Neural cell (in vitro differentiated cells): ENCODE results near the gene FNDC3B.

ENCODE experiments used
- EZH2 ChIP-seq: fragments of 200-600, 300-800 bp; shearing (Covaris generic), sonication (generic); IDR thresholded peaks from 2 replicates; pipeline ENCODE4 v1.6.1; 2014; ENCODE audit warnings: antibody characterized with exemption, low read length, borderline replicate concordance, mild to moderate bottlenecking; ENCODE audit not compliant: insufficient read depth, poor library complexity, severe bottlenecking
- MXI1 ChIP-seq: fragments of 450-650 bp; conservative IDR thresholded peaks from 2 replicates; pipeline ENCODE4 v1.6.1; 2014; ENCODE audit warnings: antibody characterized with exemption, mild to moderate bottlenecking; ENCODE audit not compliant: poor library complexity, severe bottlenecking
- POLR2AphosphoS5 ChIP-seq: IDR thresholded peaks from 2 replicates; pipeline ENCODE4 v1.6.1; 2012
- RAD21 ChIP-seq: fragments of 450-650 bp; conservative IDR thresholded peaks from 2 replicates; pipeline ENCODE4 v1.6.1; 2014; ENCODE audit warnings: antibody characterized with exemption, mild to moderate bottlenecking, moderate library complexity
- TAF1 ChIP-seq: IDR thresholded peaks from 2 replicates; pipeline ENCODE4 v1.6.1; 2012; ENCODE audit warnings: low read depth
- TF ChIP-seq, protein P1 (sequence below): fragments of 450-650 bp; IDR thresholded peaks from 2 replicates; pipeline ENCODE4 v1.5.1; 2014; ENCODE audit warnings: antibody characterized with exemption, mild to moderate bottlenecking, moderate library complexity; ENCODE audit not compliant: poor library complexity, severe bottlenecking
- TF ChIP-seq, protein P2 (sequence below): IDR thresholded peaks from 2 replicates; pipeline ENCODE4 v1.6.1; 2012; ENCODE audit warnings: borderline replicate concordance

DNA sequence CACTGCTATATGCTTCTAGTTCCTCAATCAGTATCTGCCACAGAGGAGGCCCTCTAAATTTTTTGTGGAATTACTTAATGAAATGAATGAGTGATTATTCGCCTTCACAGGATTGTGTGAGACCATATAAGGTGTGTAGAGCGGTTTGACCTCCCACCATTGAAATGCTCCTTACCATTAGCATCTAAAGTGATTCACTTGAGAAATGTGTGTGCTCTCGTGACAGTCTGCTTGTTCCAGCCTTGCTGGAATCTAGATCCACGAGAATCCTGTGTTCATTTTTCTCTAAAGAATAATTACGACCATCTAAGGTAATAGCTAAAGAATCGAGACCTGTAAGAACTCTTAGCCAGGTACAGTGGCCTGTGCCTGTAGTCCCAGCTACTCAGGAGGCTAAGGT is 126.9 kb downstream of the FNDC3B start:
- TF ChIP-seq, protein P1, sequence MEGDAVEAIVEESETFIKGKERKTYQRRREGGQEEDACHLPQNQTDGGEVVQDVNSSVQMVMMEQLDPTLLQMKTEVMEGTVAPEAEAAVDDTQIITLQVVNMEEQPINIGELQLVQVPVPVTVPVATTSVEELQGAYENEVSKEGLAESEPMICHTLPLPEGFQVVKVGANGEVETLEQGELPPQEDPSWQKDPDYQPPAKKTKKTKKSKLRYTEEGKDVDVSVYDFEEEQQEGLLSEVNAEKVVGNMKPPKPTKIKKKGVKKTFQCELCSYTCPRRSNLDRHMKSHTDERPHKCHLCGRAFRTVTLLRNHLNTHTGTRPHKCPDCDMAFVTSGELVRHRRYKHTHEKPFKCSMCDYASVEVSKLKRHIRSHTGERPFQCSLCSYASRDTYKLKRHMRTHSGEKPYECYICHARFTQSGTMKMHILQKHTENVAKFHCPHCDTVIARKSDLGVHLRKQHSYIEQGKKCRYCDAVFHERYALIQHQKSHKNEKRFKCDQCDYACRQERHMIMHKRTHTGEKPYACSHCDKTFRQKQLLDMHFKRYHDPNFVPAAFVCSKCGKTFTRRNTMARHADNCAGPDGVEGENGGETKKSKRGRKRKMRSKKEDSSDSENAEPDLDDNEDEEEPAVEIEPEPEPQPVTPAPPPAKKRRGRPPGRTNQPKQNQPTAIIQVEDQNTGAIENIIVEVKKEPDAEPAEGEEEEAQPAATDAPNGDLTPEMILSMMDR: no peak
- TF ChIP-seq POLR2AphosphoS5: no peak
- no peak for TF ChIP-seq RAD21
- TF ChIP-seq EZH2: no peak
- no peak for TF ChIP-seq MXI1
- no peak for TF ChIP-seq TAF1
- TF ChIP-seq, protein P2, sequence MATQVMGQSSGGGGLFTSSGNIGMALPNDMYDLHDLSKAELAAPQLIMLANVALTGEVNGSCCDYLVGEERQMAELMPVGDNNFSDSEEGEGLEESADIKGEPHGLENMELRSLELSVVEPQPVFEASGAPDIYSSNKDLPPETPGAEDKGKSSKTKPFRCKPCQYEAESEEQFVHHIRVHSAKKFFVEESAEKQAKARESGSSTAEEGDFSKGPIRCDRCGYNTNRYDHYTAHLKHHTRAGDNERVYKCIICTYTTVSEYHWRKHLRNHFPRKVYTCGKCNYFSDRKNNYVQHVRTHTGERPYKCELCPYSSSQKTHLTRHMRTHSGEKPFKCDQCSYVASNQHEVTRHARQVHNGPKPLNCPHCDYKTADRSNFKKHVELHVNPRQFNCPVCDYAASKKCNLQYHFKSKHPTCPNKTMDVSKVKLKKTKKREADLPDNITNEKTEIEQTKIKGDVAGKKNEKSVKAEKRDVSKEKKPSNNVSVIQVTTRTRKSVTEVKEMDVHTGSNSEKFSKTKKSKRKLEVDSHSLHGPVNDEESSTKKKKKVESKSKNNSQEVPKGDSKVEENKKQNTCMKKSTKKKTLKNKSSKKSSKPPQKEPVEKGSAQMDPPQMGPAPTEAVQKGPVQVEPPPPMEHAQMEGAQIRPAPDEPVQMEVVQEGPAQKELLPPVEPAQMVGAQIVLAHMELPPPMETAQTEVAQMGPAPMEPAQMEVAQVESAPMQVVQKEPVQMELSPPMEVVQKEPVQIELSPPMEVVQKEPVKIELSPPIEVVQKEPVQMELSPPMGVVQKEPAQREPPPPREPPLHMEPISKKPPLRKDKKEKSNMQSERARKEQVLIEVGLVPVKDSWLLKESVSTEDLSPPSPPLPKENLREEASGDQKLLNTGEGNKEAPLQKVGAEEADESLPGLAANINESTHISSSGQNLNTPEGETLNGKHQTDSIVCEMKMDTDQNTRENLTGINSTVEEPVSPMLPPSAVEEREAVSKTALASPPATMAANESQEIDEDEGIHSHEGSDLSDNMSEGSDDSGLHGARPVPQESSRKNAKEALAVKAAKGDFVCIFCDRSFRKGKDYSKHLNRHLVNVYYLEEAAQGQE: no peak
